ENCODE measurements around the gene KNDC1.

KNDC1 gene

GRCh38 chr10:133274751-133275683, 115.0 kb downstream of the KNDC1 start:
- H3K9me3 ChIP-seq (ENCODE audit: control insufficient read depth, insufficient read depth, low read length) = no peaks in the 10 kb centered on the region
- peaks cover 3% of the 10 kb centered on the region for H3K27me3 ChIP-seq (ENCODE audit: control insufficient read depth, insufficient read depth, low read length)
- H3K4me3 ChIP-seq (ENCODE audit: low read depth, low read length) = no peak overlapping the region
- H3K4me1 ChIP-seq (ENCODE audit: control insufficient read depth, insufficient read depth, low read length) = no peaks in the 10 kb centered on the region
- H3K36me3 ChIP-seq (ENCODE audit: control insufficient read depth, insufficient read depth, low read length) = peaks cover 15% of the 10 kb centered on the region
- no peak overlapping the region for H3K9ac ChIP-seq (ENCODE audit: low read depth, low read length)

DNA sequence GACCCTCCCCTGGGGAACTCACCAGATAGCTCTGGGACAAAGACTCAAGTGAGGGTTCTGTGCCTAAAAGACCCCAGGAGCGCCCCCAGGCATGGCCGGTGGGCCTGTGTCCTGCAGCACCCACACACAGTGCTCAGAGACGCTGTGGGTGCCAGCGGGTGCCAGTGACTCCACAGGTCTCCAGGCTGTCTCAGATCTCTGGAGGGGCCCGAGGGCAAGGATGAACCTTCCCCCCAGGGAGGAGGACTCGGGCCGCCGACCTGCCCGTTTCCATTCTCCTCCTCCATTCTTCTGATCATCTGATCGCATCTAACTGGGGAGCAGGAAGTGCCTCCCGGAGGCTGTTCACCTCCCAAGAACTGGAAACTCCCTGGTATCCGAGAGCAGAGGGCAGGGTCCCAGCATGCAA, 115.7 kb downstream of the KNDC1 start:
- no peak overlapping the region for H3K9ac ChIP-seq (ENCODE audit: low read depth, low read length)
- H3K9me3 ChIP-seq (ENCODE audit: control insufficient read depth, insufficient read depth, low read length) = no peaks in the 10 kb centered on the region
- peaks cover 3% of the 10 kb centered on the region for H3K27me3 ChIP-seq (ENCODE audit: control insufficient read depth, insufficient read depth, low read length)
- no peaks in the 10 kb centered on the region for H3K4me1 ChIP-seq (ENCODE audit: control insufficient read depth, insufficient read depth, low read length)
- H3K36me3 ChIP-seq (ENCODE audit: control insufficient read depth, insufficient read depth, low read length) = peaks cover 19% of the 10 kb centered on the region
- no peak overlapping the region for H3K4me3 ChIP-seq (ENCODE audit: low read depth, low read length)
